UCSD-AML1 (cell line): ENCODE results near the gene BAIAP3.

Source experiments
- DNase-seq: peaks from one replicate; lab custom pipeline; 2025; ENCODE audit not compliant: unreplicated experiment; lab: John Stamatoyannopoulos, UW

Gene BAIAP3

GRCh38 chr16:1346422-1347285 lies 13.2 kb downstream of the BAIAP3 start:
- DNase-seq: no peak

DNA sequence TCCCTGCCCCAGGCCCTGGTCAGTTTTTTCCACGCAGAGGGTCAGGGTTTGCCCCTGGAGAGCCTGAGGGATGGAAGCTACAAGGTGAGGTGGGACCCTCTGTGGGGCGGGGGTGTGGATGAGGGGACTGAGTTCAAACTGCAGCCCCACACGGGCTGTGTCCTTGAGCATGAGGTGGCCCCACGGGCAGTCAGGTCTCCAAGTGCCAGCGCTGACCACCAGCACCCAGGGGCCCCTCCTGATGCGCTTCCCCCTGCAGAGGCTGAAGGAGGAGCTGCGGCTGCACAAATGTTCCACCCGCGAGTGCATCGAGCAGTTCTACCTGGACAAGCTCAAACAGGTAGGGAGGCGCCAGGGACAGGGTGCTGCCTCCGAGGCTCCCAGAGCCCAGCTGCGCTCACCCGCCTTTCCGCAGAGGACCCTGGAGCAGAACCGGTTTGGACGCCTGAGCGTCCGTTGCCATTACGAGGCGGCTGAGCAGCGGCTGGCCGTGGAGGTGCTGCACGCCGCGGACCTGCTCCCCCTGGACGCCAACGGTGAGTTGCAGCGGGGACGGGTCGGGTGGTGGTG lies 13.9 kb downstream of the BAIAP3 start:
- DNase-seq: no peak

- no peak for DNase-seq
Measured at GRCh38 chr16:1347962-1348361, 14.5 kb downstream of the BAIAP3 start.

DNA sequence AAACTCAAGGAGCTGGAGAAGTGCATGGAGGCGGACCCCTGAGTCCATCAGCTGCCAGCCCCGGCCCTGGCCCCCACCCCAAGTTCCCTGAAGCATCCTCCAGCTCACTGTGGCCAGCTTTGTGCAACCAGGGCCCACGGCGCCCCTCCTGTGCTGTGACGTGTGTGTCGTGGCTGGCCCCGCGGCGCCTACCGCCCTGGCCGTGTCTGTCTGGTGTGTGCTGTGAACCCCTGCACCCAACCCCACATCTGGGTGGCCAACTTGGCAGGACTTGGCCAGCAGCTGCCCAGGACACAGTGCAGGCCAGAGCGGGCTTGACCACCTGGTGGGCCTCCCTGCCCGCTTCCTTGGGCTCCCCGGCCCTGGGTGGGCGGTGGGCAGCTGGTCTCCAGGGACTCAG lies 15.0 kb downstream of the BAIAP3 start:
- DNase-seq: no peak

DNA sequence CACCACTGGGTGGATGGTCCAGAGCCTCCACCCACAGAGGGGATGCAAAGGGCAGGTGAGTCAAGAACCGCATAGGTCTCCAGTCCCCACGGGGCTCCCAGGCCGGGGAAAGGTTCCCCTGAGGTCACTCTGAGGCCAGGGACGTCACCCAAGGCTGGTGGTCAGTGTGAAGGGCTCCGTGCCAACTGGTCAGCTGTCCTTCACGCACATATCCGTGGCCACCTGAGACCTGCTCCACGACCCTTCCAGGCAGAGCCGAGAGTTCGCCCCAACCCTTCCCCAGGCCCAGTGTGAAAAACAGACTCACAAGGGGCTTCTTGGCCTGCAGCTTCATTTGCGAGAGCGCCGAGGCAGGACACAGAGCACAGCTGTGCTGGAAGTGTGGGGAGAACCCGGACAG lies 15.5 kb downstream of the BAIAP3 start:
- DNase-seq: no peak

- no peak for DNase-seq
Measured at GRCh38 chr16:1349351-1349750, 15.9 kb downstream of the BAIAP3 start.

GRCh38 chr16:1349951-1350350 lies 16.5 kb downstream of the BAIAP3 start:
- DNase-seq: no peak

- no peak for DNase-seq
Measured at GRCh38 chr16:1350691-1351090, 17.2 kb downstream of the BAIAP3 start.

- DNase-seq: no peak
Measured at GRCh38 chr16:1351215-1351581, 17.8 kb downstream of the BAIAP3 start.

DNA sequence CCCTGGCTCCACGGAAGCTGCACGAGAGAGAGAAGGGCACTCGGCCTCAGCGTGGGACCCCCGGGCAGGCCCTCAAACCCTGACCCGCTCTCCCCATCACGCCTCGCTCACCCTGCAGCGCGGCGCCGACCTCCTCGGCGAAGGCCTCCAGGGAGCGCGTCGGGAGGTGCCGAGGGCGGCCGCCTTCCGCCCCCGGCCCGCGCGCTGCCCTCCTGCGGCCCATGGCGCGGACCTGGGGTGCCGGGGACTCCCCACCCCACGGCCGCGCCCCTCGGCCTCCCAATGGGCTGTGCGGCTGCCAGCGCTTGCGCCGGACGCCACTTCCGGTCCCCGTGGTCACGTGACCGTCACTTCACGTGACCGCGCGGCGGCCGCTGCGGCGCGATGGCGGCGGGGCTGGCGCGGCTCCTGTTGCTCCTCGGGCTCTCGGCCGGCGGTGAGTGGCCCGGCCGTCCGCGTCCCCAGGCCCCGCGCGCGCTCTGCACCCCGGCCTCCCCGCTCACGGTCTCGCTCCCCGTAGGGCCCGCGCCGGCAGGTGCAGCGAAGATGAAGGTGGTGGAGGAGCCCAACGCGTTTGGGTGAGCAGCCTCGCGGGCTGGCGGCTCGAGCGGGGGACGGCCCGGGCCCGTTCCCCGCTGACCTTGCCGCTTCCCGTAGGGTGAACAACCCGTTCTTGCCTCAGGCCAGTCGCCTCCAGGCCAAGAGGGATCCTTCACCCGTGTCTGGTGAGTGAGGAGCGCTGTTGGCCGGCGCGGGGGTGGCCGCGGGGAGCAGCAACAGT lies 18.3 kb downstream of the BAIAP3 start, which contains the start of the genes GNPTG and TSR3:
GNPTG (plus strand) TSS at position 350 of the 781 bp plus-strand sequence; CDS start at position 385, 35 bp downstream.
TSR3 (minus strand) TSS at position 297 of the 781 bp plus-strand sequence; CDS start at position 223, 74 bp downstream.
- DNase-seq: peak; percentile 90

DNA sequence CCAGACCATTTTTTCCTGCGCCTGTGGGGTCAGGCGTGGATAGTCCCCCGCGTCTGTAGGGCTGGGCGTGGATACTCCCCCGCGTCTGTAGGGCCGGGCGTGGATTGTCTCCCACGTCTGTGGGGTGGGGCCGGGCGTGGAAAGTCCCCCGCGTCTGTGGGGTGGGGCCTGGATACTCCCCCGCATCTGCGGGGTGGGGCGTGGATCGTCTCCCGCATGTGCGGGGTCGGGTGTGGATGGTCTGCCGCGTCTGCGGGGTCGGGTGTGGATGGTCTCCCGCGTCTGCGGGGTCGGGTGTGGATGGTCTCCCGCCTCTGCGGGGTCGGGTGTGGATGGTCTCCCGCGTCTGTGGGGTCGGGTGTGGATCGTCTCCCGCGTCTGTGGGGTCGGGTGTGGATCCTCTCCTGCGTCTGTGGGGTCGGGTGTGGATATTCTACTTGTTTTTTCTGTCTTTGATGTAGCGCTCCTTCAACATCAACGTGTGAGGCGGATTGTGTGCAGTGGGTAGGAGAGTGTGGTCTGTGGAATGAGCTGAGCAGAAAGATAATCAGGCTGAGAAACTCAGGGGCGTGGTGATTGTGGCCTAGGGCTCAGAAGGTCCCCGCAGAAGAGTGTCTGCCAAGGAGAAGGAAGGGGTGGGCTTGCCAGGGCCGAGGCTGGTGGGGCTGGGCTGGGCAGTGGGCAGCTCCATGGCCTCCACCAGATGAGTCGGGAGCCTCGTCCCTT lies 21.5 kb downstream of the BAIAP3 start:
- no peak for DNase-seq

- no peak for DNase-seq
Measured at GRCh38 chr16:1355591-1355990, 22.1 kb downstream of the BAIAP3 start.

DNA sequence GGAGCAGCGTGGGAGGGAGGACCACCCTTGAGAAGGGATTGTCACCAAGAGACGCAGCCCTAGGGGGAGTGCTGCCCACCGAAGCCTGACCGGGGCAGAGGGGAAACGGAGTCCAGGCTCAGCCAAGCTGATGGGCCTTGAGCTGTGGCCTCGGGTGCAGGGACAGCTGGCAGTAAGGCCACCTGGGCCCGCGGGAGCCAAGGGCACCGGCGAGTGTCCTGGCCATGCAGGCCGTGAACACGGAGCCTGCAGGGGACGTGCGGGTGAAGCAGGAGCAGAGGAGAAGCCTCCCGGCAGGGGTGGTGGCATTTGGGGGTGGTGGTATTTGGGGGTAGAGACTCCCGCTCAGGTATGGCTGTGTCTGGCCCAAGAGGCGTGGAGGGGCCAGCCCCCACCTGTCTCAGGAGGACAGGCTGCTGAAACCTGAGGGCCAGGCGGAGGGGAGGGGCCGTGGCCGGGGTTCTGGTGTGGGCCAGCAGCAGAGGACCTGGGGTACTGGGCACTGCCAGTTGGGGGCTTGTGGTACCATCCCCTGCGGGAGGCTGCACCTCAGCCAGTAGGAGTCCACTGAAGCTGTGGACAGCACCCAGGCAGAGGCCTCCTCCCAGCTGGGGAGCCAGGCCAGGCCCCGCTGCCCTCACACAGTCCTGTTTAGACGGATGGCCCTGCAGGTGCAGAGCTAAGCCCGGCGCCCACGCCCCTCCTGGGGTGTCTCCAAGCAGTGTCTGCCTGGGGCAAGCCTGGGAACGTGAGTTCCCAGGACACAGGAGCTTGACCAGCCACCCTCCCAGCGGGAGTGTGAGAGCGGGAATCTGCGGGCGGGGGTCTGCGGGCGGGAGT lies 22.8 kb downstream of the BAIAP3 start:
- no peak for DNase-seq

- DNase-seq: no peak
Measured at GRCh38 chr16:1357906-1358566, 24.6 kb downstream of the BAIAP3 start.

GRCh38 chr16:1361685-1362360 lies 28.4 kb downstream of the BAIAP3 start:
- no peak for DNase-seq

DNA sequence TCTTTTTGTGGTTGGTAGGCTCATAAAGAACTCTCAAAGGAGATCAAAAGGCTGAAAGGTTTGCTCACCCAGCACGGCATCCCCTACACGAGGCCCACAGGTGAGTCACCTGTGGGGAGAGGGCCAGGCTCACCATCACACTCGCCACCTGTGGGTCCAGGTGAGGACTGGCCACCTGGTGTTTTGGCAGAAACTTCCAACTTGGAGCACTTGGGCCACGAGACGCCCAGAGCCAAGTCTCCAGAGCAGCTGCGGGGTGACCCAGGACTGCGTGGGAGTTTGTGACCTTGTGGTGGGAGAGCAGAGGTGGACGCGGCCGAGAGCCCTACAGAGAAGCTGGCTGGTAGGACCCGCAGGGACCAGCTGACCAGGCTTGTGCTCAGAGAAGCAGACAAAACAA lies 29.4 kb downstream of the BAIAP3 start:
- DNase-seq: no peak

- peak; percentile 58 for DNase-seq
Measured at GRCh38 chr16:1363501-1364041, 30.1 kb downstream of the BAIAP3 start.

- DNase-seq: no peak
Measured at GRCh38 chr16:1364510-1364909, 31.1 kb downstream of the BAIAP3 start.
